Neural cell (in vitro differentiated cells): Measurements from ENCODE around the gene GUCY1A2. TPM values are rescaled to one million over a fixed set of nuclear protein-coding genes. Genes with fewer than 3 reads are reported as not detected.

Experiments used
- H2AFZ ChIP-seq: fragments of 200-600, 300-800 bp; sonication (generic), shearing (Covaris generic); 2 replicates; pipeline ENCODE4 v1.6.0; 2014; ENCODE audit warnings: low read depth, mild to moderate bottlenecking, antibody characterized with exemption, low read length, moderate library complexity
- H3F3A ChIP-seq: fragments of 200-600 bp; shearing (Covaris generic); 2 replicates; pipeline ENCODE4 v1.6.1; 2016; ENCODE audit warnings: mild to moderate bottlenecking, moderate library complexity, mixed read lengths, antibody characterized with exemption, low read length; ENCODE audit not compliant: insufficient read depth, poor library complexity, severe bottlenecking
- H3K27ac ChIP-seq: fragments of 200-600, 300-800 bp; sonication (generic), shearing (Covaris generic); 2 replicates; pipeline ENCODE4 v1.5.1; 2014; ENCODE audit warnings: mild to moderate bottlenecking, low read length, moderate library complexity
- H3K27me3 ChIP-seq: fragments of 300-800, 200-600 bp; sonication (generic), shearing (Covaris generic); 2 replicates; pipeline ENCODE4 v1.6.0; 2014; ENCODE audit warnings: mild to moderate bottlenecking, low read depth, low read length, moderate library complexity; ENCODE audit not compliant: insufficient read depth
- H3K36me3 ChIP-seq: fragments of 300-800, 200-600 bp; sonication (generic), shearing (Covaris generic); 2 replicates; pipeline ENCODE4 v1.5.1; 2014; ENCODE audit warnings: mild to moderate bottlenecking, antibody characterized with exemption, low read length, moderate library complexity; ENCODE audit not compliant: insufficient read depth
- H3K4me2 ChIP-seq: fragments of 300-800, 200-600 bp; sonication (generic), shearing (Covaris generic); 2 replicates; pipeline ENCODE4 v1.6.0; 2014; ENCODE audit warnings: mild to moderate bottlenecking, low read length
- H3K4me3 ChIP-seq: fragments of 300-800, 200-600 bp; sonication (generic), shearing (Covaris generic); 2 replicates; pipeline ENCODE4 v1.5.1; 2014; ENCODE audit warnings: mild to moderate bottlenecking, low read length, moderate library complexity
- H3K79me2 ChIP-seq: fragments of 200-600 bp; shearing (Covaris generic); replicated peaks from 2 replicates; pipeline ENCODE4 v1.6.0; 2014; ENCODE audit warnings: mild to moderate bottlenecking, low read length, moderate library complexity; ENCODE audit not compliant: insufficient read depth
- H3K9ac ChIP-seq: fragments of 300-800, 200-600 bp; sonication (generic), shearing (Covaris generic); 2 replicates; pipeline ENCODE4 v1.6.1; 2016; ENCODE audit warnings: mild to moderate bottlenecking, low read length, mixed read lengths
- H3K9me2 ChIP-seq: fragments of 200-600 bp; shearing (Covaris generic); 2 replicates; pipeline ENCODE4 v1.6.1; 2016; ENCODE audit warnings: mild to moderate bottlenecking, low read length, mixed read lengths; ENCODE audit not compliant: insufficient read depth
- H3K9me3 ChIP-seq: fragments of 200-600, 300-800 bp; sonication (generic), shearing (Covaris generic); 2 replicates; pipeline ENCODE4 v1.6.1; 2016; ENCODE audit warnings: mild to moderate bottlenecking, mixed run types, low read length, moderate library complexity, mixed read lengths
- H4K20me1 ChIP-seq: fragments of 200-600 bp; shearing (Covaris generic); 2 replicates; pipeline ENCODE4 v1.6.1; 2016; ENCODE audit warnings: mild to moderate bottlenecking, mixed run types; ENCODE audit not compliant: insufficient read depth
- CTCF ChIP-seq: fragments of 450-650 bp; IDR thresholded peaks from 2 replicates; pipeline ENCODE4 v1.5.1; 2014; ENCODE audit warnings: antibody characterized with exemption, mild to moderate bottlenecking, moderate library complexity; ENCODE audit not compliant: poor library complexity, severe bottlenecking
- EP300 ChIP-seq: fragments of 450-650 bp; conservative IDR thresholded peaks from 2 replicates; pipeline ENCODE4 v1.6.1; 2014; ENCODE audit warnings: antibody characterized with exemption, mild to moderate bottlenecking, moderate library complexity; ENCODE audit not compliant: poor library complexity, severe bottlenecking
- EZH2 ChIP-seq: fragments of 200-600, 300-800 bp; shearing (Covaris generic), sonication (generic); IDR thresholded peaks from 2 replicates; pipeline ENCODE4 v1.6.1; 2014; ENCODE audit warnings: antibody characterized with exemption, low read length, borderline replicate concordance, mild to moderate bottlenecking; ENCODE audit not compliant: insufficient read depth, poor library complexity, severe bottlenecking
- MXI1 ChIP-seq: fragments of 450-650 bp; conservative IDR thresholded peaks from 2 replicates; pipeline ENCODE4 v1.6.1; 2014; ENCODE audit warnings: antibody characterized with exemption, mild to moderate bottlenecking; ENCODE audit not compliant: poor library complexity, severe bottlenecking
- POLR2AphosphoS5 ChIP-seq: IDR thresholded peaks from 2 replicates; pipeline ENCODE4 v1.6.1; 2012
- RAD21 ChIP-seq: fragments of 450-650 bp; conservative IDR thresholded peaks from 2 replicates; pipeline ENCODE4 v1.6.1; 2014; ENCODE audit warnings: antibody characterized with exemption, mild to moderate bottlenecking, moderate library complexity
- REST ChIP-seq: IDR thresholded peaks from 2 replicates; pipeline ENCODE4 v1.6.1; 2012; ENCODE audit warnings: borderline replicate concordance
- SMC3 ChIP-seq: fragments of 450-650 bp; conservative IDR thresholded peaks from 2 replicates; pipeline ENCODE4 v1.6.1; 2014; ENCODE audit warnings: antibody characterized with exemption, mild to moderate bottlenecking, moderate library complexity; ENCODE audit not compliant: poor library complexity
- TAF1 ChIP-seq: IDR thresholded peaks from 2 replicates; pipeline ENCODE4 v1.6.1; 2012; ENCODE audit warnings: low read depth
- polyA plus RNA-seq: library from polyadenylated mRNA; depleted of rRNA; stranded (reverse); fragments of >200 nt; gene quantifications from 2 replicates; pipeline ENCODE4 v1.2.3, GENCODE V29; 2014

The GUCY1A2 gene
- polyA plus RNA-seq, 1 donor from 2014 or later, result 5.1 TPM

DNA sequence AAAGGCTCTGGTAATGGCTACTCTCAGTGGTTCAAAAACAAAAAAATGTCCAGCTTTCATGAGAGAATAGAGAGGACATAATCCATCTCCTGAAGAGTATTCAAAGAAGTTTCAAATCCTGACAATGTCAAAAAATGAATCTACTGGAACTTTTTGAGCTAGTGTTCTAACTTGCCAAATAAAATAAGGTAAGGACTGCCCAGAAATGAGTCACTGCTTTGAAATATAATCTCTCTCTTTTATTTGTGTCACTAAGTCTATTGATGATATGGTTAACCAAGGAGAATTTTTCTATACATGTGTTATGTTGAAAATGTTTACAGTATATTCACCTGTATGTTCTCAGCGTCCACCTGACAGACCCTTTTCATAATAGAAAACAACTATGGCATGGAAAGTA, 3.4 kb downstream of the GUCY1A2 start:
- TF ChIP-seq TAF1 (no peak), CTCF (no peak), MXI1 (no peak), POLR2AphosphoS5 (no peak), EP300 (no peak), EZH2 (no peak), REST (no peak), SMC3 (no peak), RAD21 (no peak)
- Histone ChIP-seq H3K4me3 (peak overlapping the region; percentile 21), H3K4me2 (no peak overlapping the region), H3K9me2 (no peaks in the 10 kb centered on the region), H2AFZ (no peak overlapping the region), H3K27ac (no peak overlapping the region), H3K9ac (no peak overlapping the region), H3K36me3 (no peaks in the 10 kb centered on the region), H3F3A (no peaks in the 10 kb centered on the region), H4K20me1 (no peaks in the 10 kb centered on the region), H3K79me2 (no peaks in the 10 kb centered on the region), H3K27me3 (peaks cover 11% of the 10 kb centered on the region), H3K9me3 (no peaks in the 10 kb centered on the region)

- H4K20me1 ChIP-seq, result no peaks in the 10 kb centered on the region
- no peaks in the 10 kb centered on the region for H3F3A ChIP-seq
- TF ChIP-seq TAF1, result no peak
- no peak for TF ChIP-seq MXI1
- no peak for TF ChIP-seq RAD21
- no peak for TF ChIP-seq EP300
- TF ChIP-seq SMC3, result no peak
- no peak for TF ChIP-seq CTCF
- no peak for TF ChIP-seq EZH2
- TF ChIP-seq REST, result no peak
- no peak overlapping the region for H3K4me3 ChIP-seq
- H3K79me2 ChIP-seq, result no peaks in the 10 kb centered on the region
- no peak overlapping the region for H2AFZ ChIP-seq
- no peak overlapping the region for H3K9ac ChIP-seq
- no peaks in the 10 kb centered on the region for H3K9me2 ChIP-seq
- H3K36me3 ChIP-seq, result no peaks in the 10 kb centered on the region
- H3K9me3 ChIP-seq, result no peaks in the 10 kb centered on the region
- no peak overlapping the region for H3K4me2 ChIP-seq
- no peaks in the 10 kb centered on the region for H3K27me3 ChIP-seq
- no peak overlapping the region for H3K27ac ChIP-seq
Measured at GRCh38 chr11:107011977-107012376, 6.3 kb downstream of the GUCY1A2 start.
